SKM-1 treated with dmso at 0.1 percent for 144 hours (cell line): ENCODE measurements around the gene PRKAG3.
"Not testable (repeated sequence)": the region's sequence is repeated elsewhere in the genome, so short reads cannot be mapped to it uniquely, and the experiment has no call there.

ENCODE experiments used
- DNase-seq: peaks from one replicate; lab custom pipeline; 2025; ENCODE audit not compliant: unreplicated experiment; lab: John Stamatoyannopoulos, UW

PRKAG3 gene

GRCh38 chr2:218863021-218863520, 31.5 kb upstream of the PRKAG3 start:
- DNase-seq = no peak

- no peak for DNase-seq
Measured at GRCh38 chr2:218861645-218862318, 30.2 kb upstream of the PRKAG3 start.

- DNase-seq = no peak
Measured at GRCh38 chr2:218860950-218861381, 29.4 kb upstream of the PRKAG3 start.

DNA sequence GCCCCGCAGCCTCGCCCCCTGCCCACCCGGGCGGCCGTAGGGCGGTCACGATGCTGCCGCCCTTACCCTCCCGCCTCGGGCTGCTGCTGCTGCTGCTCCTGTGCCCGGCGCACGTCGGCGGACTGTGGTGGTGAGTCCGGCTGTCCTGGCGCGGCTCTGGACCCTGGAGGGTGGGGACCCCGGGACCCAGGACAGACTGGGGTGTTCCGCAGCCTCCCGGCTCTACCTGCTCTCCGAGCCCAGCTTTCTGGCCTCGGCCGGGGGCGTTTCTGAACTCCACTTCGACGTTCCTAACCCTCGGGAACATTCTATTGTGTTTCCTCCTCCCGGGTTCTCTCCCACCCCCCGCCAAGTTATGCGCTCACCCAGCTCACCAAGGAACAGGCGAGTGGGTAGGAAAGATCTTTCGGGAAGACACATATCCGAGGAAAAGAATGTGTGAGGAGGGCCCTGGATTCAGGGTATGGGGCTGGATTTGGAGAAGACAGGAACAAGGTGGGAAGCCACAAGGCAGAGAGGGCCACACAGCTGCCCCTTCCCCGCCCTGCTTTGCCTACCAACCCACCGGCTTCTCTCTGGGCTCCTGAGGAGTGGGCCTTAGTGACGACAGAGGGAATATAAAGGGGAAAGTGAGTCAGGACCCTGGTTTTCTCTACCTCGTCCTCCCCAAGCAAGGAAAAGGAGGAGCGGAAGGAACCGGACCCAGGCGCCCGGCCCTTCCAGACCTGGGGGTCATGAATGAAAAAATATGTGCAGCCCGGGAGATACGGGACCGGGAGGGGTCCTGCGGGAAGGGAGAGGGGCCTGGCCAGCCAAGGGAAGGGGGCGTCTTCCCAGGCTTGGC, 28.6 kb upstream of the PRKAG3 start:
- DNase-seq = no peak

DNA sequence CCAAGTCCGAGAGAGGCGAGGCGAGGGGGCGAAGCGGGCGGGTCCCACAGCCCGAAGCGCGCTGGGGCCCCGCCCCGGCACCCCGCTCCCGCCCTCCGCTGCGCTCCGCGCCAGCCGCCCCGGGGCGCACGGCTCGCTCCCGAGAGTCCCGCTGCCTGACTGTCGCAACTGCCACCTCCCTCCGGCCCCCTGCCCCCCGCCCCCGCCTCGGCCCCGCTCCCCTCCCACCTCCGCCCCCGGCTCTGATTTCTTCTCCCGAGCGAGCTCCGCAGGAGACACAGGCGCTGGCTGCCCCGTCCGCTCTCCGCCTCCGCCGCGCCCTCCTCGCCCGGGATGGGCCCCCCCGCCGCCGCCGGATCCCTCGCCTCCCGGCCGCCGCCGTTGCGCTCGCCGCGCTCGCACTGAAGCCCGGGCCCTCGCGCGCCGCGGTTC, 28.0 kb upstream of the PRKAG3 start, which contains the start of gene WNT6:
Gene WNT6, plus strand, starts transcription at position 250 of the 432 bp plus-strand sequence. CDS start 233 bp downstream, outside the sequence.
- DNase-seq = no peak

DNA sequence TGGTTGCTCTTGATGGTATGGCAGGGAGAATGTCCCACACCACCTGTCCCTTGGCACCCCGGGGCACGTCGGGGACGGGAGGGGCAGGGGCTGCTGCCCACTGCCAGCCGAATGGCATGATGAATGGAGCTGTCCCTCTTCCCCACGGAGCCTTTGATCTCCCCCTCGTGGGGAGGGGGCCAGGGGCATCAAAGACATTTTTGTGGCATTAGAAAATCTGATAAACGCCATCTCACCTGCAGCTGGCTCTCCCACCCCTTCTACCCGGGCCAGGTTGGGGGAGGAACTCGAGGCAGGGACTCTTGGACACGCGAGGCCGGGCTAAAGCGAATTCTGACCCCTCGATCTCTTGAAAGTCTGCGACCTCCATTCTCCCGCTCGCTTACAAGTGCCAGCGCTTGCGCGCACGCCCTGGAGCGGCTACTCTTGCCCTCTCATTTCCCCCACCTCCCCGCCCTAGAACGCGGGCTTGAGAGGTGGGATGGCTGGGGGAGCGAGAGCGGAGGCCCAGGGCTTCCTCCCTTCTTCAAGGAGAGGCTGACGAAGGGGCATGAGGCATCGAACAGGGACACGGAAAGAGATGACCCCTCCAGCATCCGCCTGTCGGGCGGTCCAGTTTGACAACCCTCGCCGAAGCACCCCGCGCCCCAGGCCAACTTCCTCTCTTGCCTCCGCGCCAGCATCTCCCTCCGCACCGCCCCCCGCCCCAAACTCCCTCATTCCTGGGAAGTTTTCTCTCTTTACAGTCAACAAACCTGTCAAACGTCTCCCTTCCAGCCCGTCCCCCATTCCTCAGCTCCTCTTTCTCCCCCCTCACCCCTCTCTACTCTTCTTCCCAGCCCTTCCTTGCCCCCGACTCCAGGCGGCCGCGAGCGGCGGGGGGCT, 27.3 kb upstream of the PRKAG3 start:
- DNase-seq = no peak

DNA sequence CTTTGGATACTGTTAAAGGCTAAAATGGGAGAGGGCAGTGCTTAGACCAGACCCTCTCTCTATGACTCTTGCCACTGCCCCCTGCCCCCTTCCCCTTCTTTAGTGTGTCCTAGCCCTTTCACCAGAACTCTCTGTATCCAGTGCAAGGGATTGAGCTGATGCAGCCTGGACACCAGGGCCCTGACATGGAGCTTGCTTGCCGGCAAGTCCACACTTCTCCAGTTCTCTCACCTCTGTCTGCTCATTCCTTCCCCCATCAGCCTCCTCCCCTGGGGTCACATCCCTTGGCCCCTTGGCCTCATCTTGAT, 26.5 kb upstream of the PRKAG3 start:
- no peak for DNase-seq

- no peak for DNase-seq
Measured at GRCh38 chr2:218857371-218858137, 26.0 kb upstream of the PRKAG3 start.

- no peak for DNase-seq
Measured at GRCh38 chr2:218856896-218857243, 25.3 kb upstream of the PRKAG3 start.

DNA sequence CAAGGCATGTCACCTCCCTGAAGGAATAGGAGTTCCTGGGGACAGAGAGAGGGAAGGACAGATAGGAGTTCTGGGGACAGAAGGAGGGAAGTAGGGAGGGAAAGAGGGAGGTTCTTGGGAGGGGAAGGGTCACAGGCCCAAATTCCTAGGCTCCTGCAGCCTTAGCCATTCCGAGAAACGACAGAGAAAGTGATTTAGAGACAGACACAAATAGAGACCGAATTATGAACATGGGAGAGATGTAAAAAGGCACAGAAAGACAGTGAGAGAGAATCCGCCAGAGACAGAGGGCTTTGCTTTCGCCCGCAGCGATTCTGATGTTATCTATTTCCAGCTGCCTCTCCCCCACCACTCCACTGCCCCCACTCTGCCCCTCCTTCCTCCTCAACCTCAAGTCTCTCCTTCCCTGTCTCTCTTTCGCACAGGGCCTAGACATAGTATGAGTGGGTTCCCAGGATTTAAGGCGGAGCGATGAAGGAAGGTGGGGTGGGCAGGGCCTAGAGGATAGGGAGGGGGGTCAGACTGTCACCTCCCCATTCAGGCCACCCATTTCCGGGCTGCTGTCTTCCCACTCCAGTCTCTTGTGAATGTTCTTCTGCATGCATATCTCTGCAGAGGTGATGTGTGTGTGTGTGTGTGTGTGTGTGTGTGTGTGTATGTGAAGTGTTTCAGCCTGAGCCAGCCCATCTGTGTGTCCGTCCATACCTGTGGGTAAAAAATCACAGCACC, 24.7 kb upstream of the PRKAG3 start:
- no peak for DNase-seq

DNA sequence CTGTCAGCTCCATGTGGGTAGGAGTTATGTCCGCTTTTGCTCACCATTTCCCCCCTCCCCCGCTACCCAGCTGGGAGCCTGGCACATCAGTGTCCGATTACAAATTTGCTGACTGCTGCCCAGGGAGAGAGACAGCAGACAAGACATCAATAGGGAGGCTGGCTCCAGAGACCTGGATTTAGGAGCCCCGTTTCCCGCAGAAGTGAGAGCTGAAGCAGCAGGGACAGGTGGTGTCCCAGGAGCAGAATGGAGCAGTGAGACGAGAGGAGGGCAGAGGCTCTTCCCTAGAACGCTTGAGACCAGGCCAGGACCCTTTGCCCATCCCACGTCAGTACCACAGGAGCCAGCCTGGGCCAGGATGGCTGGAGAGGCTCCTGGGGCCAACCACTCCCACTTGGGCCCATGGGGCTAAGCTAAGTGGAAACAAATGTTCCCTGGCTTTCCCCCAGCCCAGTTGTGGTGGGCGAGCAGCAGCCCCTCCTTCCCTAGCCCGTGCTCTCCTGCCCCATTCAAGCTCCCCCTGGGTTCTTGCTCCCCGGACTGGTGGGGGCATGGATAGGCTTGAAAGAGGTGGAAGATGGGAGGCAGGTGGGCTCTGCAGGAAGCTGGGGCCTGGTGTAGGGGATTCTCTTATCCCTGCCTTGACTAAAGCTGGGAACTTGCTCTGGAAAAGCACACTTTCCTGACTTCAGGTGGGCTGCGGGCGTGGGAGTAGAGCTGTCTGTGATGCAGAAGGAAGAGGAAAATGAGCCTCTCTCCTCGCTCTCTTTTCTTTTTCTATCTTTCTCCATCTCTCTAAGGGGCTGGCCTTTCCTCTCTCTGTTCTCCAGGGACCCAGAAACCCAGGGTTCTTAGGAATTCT, 23.9 kb upstream of the PRKAG3 start:
- no peak for DNase-seq

DNA sequence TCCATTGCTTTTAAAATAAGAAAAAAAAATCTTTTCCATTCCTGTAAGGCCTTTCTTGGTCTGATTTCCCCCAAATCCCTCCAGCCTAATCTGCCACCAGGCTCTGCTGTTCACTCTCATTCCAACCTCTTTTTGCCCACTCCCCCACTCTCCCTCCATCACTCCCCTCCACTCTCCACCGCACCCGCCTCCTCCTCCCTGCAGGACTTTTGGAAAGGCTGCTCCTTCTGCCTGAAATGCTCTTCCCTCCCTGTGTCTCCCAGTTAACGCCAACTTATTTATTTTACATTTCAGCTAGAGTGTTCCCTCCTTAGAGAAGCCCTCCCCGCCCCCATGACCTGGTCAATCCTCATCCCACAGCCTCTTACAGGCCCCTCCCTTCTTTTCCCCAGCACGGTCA, 23.3 kb upstream of the PRKAG3 start:
- DNase-seq = no peak

GRCh38 chr2:218853766-218854165, 22.2 kb upstream of the PRKAG3 start:
- no peak for DNase-seq

DNA sequence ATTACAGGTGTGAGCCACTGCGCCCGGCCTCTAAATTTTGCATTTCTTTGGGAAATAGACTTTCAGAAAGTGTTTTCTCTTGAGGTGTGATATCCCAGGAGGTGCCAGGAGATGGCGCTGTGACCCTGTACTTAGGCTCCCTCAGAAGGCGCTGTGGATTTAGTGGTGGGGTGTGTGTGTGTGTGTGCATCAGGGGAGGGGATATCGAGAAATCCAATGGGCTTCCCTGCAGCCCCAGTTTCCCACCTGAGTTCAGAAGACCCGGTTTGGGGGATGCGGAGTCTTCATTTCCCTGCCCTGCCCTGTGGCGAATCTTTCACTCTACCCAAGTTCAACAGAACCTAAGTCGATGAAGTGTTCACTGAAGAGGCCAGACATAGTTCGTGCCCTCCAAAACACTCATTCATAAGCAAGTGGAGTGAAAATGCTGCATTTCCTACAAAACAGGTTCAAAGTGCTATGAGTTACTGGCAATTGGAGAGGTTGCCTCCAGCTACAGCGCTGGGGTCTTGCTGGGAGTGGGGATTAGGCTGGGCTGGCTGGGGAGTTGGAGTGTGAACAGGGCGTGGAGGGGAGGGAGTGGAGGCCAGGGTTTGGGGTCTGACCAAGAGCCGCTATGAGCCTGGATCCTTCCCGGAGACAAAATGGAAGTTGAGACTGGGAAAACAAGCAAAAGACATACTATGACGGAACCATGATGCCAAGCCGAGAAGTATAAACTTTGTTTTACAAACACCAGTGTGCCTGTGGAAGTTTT, 21.5 kb upstream of the PRKAG3 start:
- DNase-seq = peak; percentile 39

- DNase-seq = no peak
Measured at GRCh38 chr2:218851286-218851685, 19.7 kb upstream of the PRKAG3 start.

GRCh38 chr2:218850796-218851195, 19.2 kb upstream of the PRKAG3 start:
- DNase-seq = no peak

- no peak for DNase-seq
Measured at GRCh38 chr2:218849721-218850120, 18.1 kb upstream of the PRKAG3 start.

- DNase-seq = not testable (repeated sequence)
Measured at GRCh38 chr2:218846963-218847362, 15.4 kb upstream of the PRKAG3 start.
